Natural killer cell (primary cell): Measurements from ENCODE around the gene SMYD2. TPM values are rescaled to one million over a fixed set of nuclear protein-coding genes. Genes with fewer than 3 reads are reported as not detected.

Experiments
- ATAC-seq, 3 donors: fragments of 150-1000 bp in 2 of 3; fragments of 200-7000 bp in 1 of 3; cut with Tn5 transposase; 1 replicate in 1 of 3; 2 replicates in 2 of 3; pipeline ENCODE4 v1.10.0; 2021; ENCODE audit warnings: mild to moderate bottlenecking in 2 of 3, moderate library complexity in 2 of 3
- DNase-seq, 2 donors: peaks; one replicate each; pipeline versions ENCODE4 v3.0.0 to v3.0.0-alpha.2; 2013 to 2021; ENCODE audit warnings: mixed read lengths in 1 of 2
- H3K27ac ChIP-seq: one replicate; pipeline ENCODE4 v1.5.1; 2013; ENCODE audit warnings: mild to moderate bottlenecking, low read length
- H3K27me3 ChIP-seq: one replicate; pipeline ENCODE4 v1.6.1; 2013; ENCODE audit warnings: low read length; ENCODE audit not compliant: control insufficient read depth, insufficient read depth
- H3K36me3 ChIP-seq: one replicate; pipeline ENCODE4 v1.6.1; 2013; ENCODE audit warnings: low read length; ENCODE audit not compliant: control insufficient read depth, insufficient read depth
- H3K4me1 ChIP-seq: one replicate; pipeline ENCODE4 v1.6.1; 2013; ENCODE audit warnings: low read length; ENCODE audit not compliant: control insufficient read depth, insufficient read depth
- H3K4me3 ChIP-seq: one replicate; pipeline ENCODE4 v1.5.1; 2013; ENCODE audit warnings: low read length
- H3K9me3 ChIP-seq: one replicate; pipeline ENCODE4 v1.6.1; 2013; ENCODE audit warnings: low read length; ENCODE audit not compliant: control insufficient read depth, insufficient read depth
- H3K27ac Mint-ChIP-seq, 2 donors: one replicate each; pipeline ENCODE4 v1.8.0; 2022; ENCODE audit warnings: mild to moderate bottlenecking in 2 of 2, mixed read lengths in 2 of 2, moderate library complexity in 1 of 2
- H3K27me3 Mint-ChIP-seq, 2 donors: one replicate each; pipeline ENCODE4 v1.8.0; 2022; ENCODE audit warnings: low read depth in 2 of 2, mixed read lengths in 2 of 2
- H3K36me3 Mint-ChIP-seq: one replicate; pipeline ENCODE4 v1.8.0; 2022; ENCODE audit warnings: mixed read lengths
- H3K4me1 Mint-ChIP-seq, 2 donors: one replicate each; pipeline ENCODE4 v1.8.0; 2022; ENCODE audit warnings: mixed read lengths in 2 of 2
- H3K4me3 Mint-ChIP-seq: one replicate; pipeline ENCODE4 v1.8.0; 2022; ENCODE audit warnings: mild to moderate bottlenecking, moderate library complexity, mixed read lengths
- H3K9me3 Mint-ChIP-seq, 2 donors: one replicate each; pipeline ENCODE4 v1.8.0; 2022; ENCODE audit warnings: mixed read lengths in 2 of 2
- WGBS: methylation state at CpG from one replicate; pipeline ENCODE4 v1.1.7; 2013; ENCODE audit warnings: missing lambda C conversion rate; ENCODE audit not compliant: insufficient coverage; 5-methylcytosine and 5-hydroxymethylcytosine counted together
- intact Hi-C: fragments of 100-400 bp; cut with micrococcal nuclease; formaldehyde crosslinking; loops from one replicate; pipeline ENCODE4 v1.14.2; 2022
- total RNA-seq, 4 donors: library from RNA; stranded (reverse); fragments of 120-200 nt in 1 of 4; gene quantifications; one replicate each; pipeline versions ENCODE4 v1.2.3 to v1.2.4, GENCODE V29; 2013 to 2022
- TF ChIP-seq, protein P1 (sequence below): fragments of 200-600 bp; IDR thresholded peaks from one replicate; pipeline ENCODE4 v1.8.0; 2022; ENCODE audit warnings: antibody characterized with exemption

The SMYD2 gene
- total RNA-seq, 3 donors from 2014 or later (not counting 1 experiment from before 2014, with no cell fraction given) = 23.1 to 27.8 (median 26.9) TPM

DNA sequence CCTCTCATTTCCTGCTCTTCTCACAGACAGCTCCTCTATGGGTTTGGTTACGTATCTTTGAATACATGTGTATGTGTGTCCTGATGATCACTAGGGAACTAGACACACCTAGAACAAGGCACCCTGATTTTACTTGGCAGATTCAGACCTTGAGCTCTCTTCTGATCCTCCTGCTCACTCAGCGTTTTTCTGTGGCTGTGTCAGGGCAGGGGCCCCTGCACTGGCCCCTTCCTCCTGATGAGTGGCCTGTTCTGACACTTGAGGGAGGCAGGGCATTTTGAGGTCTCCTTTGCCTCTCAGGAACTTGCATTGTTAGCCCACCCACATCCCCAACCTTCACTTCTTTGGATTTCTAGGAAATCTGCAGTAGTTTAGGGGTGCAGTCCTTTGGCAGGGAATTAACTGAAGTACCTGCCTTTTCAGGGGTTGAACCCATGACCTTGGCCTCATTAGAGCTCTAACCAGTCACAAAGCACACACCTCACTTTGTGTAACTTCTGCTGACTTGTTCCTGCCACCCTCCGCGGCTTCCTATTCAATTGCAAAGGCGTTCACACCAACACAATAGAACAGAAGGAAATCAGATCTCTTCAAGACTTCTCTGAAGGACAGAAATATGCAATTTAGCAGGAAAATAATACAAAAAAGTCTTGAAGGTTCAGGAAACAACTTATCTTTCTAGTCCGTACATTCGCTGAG lies 8.8 kb downstream of the SMYD2 start:
- H3K4me3 ChIP-seq = no peak overlapping the region
- H3K4me1 ChIP-seq = peaks cover 13% of the 10 kb centered on the region
- H3K36me3 ChIP-seq = no peaks in the 10 kb centered on the region
- DNase-seq (no peak), ATAC-seq (no peak)
- H3K27ac Mint-ChIP-seq = no peak overlapping the region
- H3K27me3 ChIP-seq = no peaks in the 10 kb centered on the region
- H3K9me3 ChIP-seq = no peaks in the 10 kb centered on the region
- H3K27ac ChIP-seq = no peak overlapping the region
- TF ChIP-seq, protein P1, sequence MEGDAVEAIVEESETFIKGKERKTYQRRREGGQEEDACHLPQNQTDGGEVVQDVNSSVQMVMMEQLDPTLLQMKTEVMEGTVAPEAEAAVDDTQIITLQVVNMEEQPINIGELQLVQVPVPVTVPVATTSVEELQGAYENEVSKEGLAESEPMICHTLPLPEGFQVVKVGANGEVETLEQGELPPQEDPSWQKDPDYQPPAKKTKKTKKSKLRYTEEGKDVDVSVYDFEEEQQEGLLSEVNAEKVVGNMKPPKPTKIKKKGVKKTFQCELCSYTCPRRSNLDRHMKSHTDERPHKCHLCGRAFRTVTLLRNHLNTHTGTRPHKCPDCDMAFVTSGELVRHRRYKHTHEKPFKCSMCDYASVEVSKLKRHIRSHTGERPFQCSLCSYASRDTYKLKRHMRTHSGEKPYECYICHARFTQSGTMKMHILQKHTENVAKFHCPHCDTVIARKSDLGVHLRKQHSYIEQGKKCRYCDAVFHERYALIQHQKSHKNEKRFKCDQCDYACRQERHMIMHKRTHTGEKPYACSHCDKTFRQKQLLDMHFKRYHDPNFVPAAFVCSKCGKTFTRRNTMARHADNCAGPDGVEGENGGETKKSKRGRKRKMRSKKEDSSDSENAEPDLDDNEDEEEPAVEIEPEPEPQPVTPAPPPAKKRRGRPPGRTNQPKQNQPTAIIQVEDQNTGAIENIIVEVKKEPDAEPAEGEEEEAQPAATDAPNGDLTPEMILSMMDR = no peak
- no peaks in the 10 kb centered on the region for H3K36me3 Mint-ChIP-seq
- no peak overlapping the region for H3K4me3 Mint-ChIP-seq
- 90% methylated on average over 7 of the region's 7 CpGs for whole genome bisulfite sequencing
- intact Hi-C loops = no loop called here
- no peaks in the 10 kb centered on the region for H3K27me3 Mint-ChIP-seq
- peaks cover 31 to 50% of the 10 kb centered on the region in 2 donors for H3K4me1 Mint-ChIP-seq
- no peaks in the 10 kb centered on the region for H3K9me3 Mint-ChIP-seq

DNA sequence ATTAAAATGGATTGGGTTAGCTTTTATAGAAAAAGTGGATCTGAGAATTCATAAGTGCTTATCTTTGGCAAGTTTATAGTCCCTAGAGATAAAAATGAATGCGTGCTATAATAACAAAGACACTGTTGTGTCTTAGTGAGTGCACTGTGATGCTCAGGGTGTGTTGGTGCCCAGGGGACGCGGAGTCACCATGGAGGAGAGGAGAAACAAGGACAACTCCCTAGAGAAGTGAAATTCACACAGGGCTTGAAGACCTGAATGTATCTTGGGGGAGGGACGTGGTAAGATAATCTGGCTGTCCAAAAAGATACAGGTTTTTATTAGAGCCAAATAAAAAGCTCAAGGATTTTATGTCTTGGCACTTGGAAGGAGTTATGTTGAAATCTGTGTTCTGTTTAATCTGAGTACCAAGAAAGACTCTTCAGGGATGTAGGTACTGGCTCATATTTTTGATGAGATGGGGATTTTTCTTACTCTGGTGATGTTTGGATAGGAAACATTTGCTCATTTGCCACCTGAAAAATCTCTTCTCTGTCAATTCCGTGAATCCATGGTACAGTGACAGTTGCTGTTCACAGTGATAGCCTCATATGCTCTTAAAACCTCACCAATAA lies 9.6 kb downstream of the SMYD2 start:
- Mint-ChIP-seq H3K4me3 (no peak overlapping the region), H3K9me3 (no peaks in the 10 kb centered on the region), H3K27me3 (no peaks in the 10 kb centered on the region), H3K36me3 (no peaks in the 10 kb centered on the region), H3K27ac (no peak overlapping the region), H3K4me1 (peaks cover 22 to 45% of the 10 kb centered on the region in 2 donors)
- H3K27me3 ChIP-seq = no peaks in the 10 kb centered on the region
- no peaks in the 10 kb centered on the region for H3K36me3 ChIP-seq
- ATAC-seq = no peak
- 94% methylated on average over 5 of the region's 5 CpGs for WGBS
- intact Hi-C loops = no loop called here
- TF ChIP-seq, protein P1 = no peak
- no peak for DNase-seq
- no peak overlapping the region for H3K27ac ChIP-seq
- H3K4me1 ChIP-seq = peaks cover 13% of the 10 kb centered on the region
- no peaks in the 10 kb centered on the region for H3K9me3 ChIP-seq
- H3K4me3 ChIP-seq = no peak overlapping the region

DNA sequence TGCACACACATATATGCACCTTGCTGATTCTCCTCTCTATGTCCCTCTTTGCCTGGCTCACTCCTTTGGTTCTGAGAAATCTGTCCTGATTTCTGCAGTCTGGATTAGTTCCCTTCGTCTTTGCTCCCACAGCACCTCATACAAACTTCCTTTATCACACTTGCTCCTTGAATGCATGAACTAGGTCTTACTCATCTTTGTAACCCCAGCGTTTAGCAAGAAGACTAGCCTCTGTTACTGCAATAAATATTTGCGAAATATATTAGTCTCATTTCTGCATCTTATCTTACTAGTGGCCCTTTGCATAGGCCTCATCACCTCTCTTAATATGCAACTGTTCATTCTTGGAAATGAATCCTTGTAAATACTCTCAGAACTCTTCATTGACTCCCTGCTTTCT lies 11.4 kb downstream of the SMYD2 start:
- H3K27ac ChIP-seq = no peak overlapping the region
- intact Hi-C loops = no loop called here
- no peaks in the 10 kb centered on the region for H3K36me3 ChIP-seq
- no peak for DNase-seq
- no peaks in the 10 kb centered on the region for H3K27me3 ChIP-seq
- no peaks in the 10 kb centered on the region for H3K9me3 Mint-ChIP-seq
- no peaks in the 10 kb centered on the region for H3K9me3 ChIP-seq
- H3K4me1 ChIP-seq = peaks cover 6% of the 10 kb centered on the region
- 92% methylated on average over 3 of the region's 3 CpGs for WGBS
- no peaks in the 10 kb centered on the region for H3K27me3 Mint-ChIP-seq
- no peak overlapping the region for H3K4me3 Mint-ChIP-seq
- H3K27ac Mint-ChIP-seq = no peak overlapping the region
- no peaks in the 10 kb centered on the region for H3K36me3 Mint-ChIP-seq
- H3K4me3 ChIP-seq = no peak overlapping the region
- peaks cover 22 to 41% of the 10 kb centered on the region in 2 donors for H3K4me1 Mint-ChIP-seq
- no peak for ATAC-seq
- TF ChIP-seq, protein P1 = no peak
